Body of pancreas (tissue), 4 donors: ENCODE data around the gene OGFOD3.

Source experiments
- POLR2A ChIP-seq, 3 donors: fragments of 450-650 bp; IDR thresholded peaks; one replicate each; pipeline ENCODE4 v1.6.1; 2016; ENCODE audit warnings: antibody characterized with exemption in 3 of 3, mild to moderate bottlenecking in 2 of 3
- TF ChIP-seq, protein P1 (sequence below), 7 experiments: fragments of 450-650 bp in 4 of 7; fragments of 200-600 bp in 3 of 7; sonication (generic) in 3 of 7; IDR thresholded peaks; one replicate each; pipeline ENCODE4 v1.5.1; 2016 to 2019; ENCODE audit warnings: antibody characterized with exemption in 7 of 7

DNA sequence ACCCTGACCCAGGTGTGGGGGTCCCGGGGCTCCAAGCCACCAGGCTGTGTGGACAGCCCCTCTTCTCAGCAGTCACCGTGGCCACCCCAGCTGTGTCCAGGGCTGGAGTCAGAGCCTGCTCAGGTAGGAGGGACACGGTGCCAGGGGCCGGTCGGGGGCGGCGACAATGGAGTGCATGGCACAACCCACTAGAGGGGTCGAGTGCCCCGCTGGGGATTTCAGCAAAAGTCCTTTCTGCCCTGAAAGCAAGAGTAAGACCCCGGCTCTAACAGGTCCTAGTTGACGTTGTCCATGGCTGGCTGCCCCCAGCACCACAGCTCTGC, 35.5 kb downstream of the OGFOD3 start:
- TF ChIP-seq, protein P1, sequence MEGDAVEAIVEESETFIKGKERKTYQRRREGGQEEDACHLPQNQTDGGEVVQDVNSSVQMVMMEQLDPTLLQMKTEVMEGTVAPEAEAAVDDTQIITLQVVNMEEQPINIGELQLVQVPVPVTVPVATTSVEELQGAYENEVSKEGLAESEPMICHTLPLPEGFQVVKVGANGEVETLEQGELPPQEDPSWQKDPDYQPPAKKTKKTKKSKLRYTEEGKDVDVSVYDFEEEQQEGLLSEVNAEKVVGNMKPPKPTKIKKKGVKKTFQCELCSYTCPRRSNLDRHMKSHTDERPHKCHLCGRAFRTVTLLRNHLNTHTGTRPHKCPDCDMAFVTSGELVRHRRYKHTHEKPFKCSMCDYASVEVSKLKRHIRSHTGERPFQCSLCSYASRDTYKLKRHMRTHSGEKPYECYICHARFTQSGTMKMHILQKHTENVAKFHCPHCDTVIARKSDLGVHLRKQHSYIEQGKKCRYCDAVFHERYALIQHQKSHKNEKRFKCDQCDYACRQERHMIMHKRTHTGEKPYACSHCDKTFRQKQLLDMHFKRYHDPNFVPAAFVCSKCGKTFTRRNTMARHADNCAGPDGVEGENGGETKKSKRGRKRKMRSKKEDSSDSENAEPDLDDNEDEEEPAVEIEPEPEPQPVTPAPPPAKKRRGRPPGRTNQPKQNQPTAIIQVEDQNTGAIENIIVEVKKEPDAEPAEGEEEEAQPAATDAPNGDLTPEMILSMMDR (IDR thresholded peaks at IDR 0.05) = no peak
- TF ChIP-seq POLR2A (IDR thresholded peaks at IDR 0.05) = no peak
